NCI-H748 (cell line): ENCODE measurements around the gene METTL25B.

Experiments
- DNase-seq: peaks from one replicate; lab custom pipeline; 2025; ENCODE audit not compliant: unreplicated experiment; lab: John Stamatoyannopoulos, UW

Gene METTL25B

DNA sequence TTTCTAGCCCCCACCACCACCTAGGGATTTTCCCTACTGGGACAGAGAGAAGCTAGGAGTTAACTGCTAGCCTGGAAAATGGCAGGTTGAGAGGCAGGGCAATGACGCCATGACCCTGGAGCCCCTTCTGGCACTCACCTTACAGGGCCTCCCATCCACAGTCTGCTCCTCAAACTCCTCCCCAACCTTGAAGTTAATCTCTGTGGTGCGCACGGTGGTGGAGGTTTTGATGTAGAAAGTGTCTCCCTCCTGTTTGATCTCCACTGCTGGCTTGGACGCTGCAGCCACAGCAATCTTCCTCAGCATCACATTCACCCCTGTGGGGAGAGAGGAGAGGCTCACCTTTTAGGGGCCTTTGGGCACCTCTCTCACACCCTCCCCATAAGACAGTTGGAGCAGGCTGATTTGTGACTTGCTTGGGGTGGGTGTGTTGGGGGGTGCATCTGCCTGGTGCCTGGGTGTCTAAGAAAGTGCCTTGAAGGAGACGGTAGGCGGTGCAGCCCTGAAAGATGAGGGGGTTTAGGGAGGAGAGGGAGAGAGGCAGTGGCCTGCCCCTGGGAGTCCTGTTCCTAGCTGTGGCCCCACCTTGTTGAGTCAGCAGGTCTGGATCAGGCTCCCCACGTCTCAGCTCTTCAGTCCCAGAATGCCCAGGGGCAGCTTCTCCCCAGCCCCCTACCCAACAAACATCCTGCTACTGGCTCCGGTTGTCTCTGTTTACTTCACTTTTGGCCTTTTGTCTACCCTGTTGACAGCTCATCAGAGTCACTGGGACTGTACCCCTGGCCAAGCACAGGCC lies 27.3 kb upstream of the METTL25B start:
- no peak for DNase-seq

DNA sequence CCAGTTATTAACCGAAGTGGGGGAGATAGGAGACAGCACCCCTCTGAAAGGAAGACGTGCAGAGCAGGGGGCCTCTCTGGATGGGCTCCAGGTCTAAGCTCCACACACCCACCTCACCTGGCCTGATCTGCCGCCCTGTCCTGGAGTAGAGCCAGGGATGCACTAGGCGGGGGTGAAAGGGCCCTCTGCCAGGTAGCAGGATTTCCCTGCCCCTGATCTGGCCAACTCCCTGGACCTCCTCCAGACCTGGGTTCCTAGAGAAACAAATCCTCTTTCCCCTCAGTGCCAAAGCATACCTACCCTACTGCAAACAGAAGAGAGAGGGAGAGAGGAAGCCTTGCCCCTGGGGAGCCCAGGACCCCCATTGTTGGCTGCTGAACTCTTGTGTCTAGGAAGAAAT lies 24.9 kb upstream of the METTL25B start:
- no peak for DNase-seq

DNA sequence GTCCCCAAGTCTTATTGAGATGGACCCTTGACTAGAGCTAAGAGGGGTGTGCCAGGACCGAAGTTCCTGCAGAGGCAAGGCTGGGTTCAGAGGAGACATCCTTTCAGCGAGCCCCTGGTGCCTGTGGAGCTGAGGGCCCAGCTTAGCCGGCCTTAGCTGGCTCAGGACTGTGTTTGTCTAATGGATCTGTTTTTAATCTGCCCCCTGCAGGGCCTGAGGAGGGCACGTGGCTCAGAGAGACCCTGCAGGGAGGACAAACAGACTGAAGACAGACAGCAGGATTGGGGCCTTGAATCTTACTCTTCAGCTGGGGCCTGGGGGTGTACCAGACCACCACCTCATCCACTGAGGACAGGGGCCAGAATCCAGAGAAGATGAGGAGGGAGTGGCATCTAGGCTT lies 24.5 kb upstream of the METTL25B start:
- no peak for DNase-seq

DNA sequence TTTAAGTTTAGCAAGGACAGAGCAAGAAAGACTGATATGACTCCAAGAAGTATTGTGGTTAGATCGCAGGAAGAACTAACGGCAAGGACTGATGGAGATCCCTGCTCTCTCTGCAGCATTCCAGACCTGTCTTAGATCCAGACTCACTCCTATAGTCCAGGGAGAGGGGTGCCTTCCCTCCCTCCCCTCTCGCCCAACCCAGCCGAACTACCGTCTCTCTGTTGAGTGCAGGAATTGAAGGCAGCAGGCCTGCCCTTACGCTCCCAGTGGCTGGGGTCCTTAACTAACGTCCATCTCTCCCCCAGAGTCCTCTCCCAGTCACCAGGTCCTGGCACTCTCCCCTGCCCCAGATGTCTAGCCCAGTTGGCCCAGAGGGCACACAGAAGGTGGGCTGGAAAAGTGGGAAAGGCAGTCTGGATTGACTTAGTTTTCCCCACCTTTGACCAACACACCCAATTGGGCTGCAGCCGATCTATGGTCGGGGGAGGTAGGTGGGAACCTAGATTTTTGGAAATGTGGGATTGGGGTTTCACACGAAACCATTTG lies 24.0 kb upstream of the METTL25B start:
- DNase-seq, result no peak

DNA sequence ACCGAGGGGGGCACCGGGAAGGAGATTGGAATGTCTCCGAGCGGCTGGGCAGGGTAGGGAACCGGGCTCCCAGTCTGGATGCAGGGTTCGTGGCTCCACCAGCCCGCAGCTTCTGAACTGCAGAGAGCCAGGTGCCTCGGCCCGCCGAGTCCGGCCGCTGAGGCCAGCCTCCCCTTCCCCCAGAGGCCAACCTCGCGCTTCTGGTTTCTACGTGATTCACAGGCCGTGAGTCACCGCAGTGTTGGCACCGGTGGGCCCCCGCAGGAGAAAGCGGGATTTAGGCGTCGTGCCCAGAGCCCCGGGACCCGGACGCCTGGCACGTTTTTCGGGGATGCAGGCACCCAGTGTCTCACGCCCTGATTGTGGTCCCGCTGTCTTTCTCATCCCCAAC lies 23.3 kb upstream of the METTL25B start:
- peak; percentile 36 for DNase-seq

DNA sequence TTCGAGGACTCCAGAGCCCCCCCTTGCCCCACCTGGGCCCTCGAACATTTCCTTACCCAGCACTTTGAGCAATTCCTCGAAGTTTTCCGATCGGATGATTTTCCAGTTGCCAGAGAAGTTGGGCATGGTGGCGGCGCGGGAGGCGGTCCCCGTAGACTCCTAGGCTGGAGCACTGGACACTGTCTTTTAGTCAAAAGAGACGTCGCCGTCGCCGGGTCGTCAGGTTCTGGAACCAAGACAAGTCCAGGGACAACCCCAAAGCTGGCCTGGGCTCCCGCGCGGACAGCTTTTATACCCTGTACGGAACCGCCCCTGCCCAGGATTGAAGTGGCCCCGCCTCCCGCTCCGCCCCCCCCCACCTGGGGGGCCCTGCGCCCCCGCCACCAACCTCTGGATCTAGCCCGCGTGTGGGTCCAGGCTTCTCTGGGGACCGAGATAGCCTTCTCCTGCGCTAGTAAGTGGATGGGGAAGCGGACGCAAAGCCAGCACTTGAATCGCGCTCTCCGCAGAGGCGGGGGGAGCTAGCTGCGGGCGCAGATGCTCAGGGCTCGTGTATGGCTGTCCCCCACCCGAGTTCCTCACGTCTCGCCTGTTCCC lies 22.9 kb upstream of the METTL25B start, which contains the start of gene CRABP2:
TSS of gene CRABP2 (minus strand) at position 263 of the 597 bp plus-strand sequence. CDS start at position 126, 137 bp downstream.
- peak; percentile 62 for DNase-seq

DNA sequence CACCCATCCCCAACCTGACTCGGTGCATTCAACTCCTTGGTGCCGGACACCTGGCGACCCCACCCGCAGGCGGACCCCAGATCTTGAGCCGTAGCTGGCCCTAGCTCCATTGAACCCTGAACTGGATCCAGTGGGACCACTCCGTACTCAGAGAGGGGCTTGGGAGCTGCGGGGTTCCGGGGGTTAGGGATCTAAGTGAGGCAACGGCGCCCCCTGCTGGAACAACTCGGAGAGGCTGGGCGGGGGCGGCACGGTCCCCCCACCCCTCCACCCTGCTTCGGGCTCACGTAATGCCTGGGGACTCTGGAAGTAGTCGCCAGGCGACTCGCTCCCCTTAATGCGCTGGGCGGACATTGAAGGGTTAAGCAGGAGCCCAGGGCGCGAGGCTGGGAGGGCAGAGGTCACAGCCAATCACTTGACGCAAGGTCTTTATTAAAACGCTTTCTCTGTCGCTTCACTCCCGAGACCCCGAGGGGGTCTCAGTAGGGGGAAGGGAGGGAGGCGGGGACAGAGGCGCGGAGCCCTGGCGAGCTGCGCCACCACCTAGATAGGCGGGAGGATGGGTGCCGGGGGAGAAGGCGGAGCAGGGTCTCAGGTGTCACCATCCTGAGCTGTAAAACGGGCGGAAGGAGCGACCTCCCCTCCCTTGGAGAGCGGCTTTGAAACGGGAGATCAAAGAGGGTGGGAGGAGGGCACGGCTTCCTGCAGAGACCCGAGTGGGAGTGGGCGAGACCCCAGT lies 22.2 kb upstream of the METTL25B start:
- peak; percentile 71 for DNase-seq

DNA sequence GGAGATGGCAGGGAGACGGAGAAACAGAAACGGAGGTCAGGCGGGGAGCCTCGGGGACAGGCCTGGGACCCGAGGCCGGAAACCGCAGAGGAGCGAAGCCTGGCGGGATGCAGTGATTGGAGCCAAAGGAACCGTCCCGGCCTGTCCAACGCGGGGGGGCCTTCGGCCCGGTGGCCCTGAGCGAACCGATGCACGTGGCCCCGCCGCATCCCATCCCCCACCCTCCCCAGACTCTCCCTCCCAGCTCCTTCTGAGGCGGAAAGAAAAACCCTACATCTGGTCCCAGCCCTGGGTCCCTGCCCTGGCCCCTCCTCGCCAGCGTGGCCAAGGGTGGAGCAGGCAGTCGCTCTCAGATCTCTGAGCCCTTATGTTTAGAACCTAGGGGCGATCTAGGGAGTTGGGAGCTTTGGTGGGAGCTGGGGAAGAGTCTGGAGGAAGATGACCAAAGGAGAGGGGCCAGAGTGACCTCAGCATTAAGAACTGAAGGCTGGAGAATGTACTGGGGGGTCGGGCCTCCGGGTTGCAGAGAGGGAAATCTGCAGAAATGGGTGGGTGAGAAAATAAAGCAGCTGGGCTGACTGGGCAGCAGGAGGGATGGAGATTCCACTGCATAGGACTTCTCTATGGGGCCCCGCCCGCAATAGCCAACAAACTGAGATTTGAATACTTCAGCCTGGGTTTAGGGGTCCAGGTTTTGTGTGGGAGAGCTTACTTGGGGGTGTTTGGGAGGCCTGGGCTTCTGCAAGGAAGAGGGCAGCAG lies 21.4 kb upstream of the METTL25B start:
- peak; percentile 46 for DNase-seq

DNA sequence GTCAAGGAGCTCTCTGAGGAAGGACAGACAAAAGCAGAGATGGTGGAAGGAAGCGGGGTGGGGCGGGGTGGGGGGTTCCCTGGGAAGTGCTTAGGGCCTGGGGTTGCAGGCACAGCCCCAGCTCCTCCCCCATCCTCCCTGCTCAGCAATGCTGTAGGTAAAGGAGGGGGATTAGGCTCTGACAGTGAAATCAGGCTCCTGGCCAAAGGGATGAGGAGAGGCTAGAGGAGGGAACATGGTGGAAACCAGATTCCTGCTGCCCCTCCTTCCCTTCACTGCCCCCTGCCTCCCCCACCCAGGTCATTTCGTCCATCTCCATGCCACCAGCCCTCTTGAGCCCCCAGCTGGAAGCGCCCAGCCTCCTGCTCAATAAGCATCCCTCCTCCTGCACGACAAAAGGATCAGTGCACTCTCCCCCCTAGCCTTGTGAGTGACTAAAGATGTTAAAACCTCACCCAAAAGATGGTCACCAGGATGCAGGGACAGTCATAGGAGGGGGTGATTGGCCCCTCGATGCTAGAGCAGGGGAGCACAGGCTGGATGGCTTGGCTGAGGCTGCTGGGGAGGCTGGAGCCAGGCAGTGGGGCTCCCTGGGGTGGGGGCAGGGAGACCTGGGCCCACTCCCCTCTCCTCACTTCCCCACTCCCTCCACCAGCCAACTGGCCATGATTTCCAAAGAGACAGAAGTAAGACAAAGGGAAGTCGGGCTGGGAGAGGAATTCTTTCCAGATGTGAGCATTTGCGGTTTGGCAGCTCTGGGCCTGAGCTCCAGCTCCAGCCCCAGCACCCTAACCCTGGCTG lies 20.7 kb upstream of the METTL25B start:
- no peak for DNase-seq

DNA sequence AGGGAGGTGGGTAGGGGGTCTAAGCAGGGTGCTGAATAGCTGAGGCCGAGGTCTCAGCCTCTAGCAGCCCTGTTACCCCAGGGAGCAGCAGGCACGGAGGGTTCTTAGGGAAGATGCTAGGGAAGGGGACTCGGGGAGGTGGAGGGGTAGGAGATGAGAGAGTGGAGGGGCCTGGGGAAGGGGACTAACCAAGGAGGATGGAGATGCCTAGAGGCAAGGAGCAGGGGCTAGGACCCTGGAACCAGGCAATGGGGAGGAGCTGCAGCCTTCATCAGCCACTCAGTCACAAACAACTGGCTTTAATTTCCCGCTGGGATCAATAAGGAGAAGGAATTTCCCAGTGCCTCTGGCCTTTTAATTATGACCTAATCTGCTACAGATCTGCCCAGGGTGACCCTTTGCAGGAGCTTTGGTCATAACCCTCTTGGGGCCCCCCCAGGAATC lies 20.0 kb upstream of the METTL25B start:
- no peak for DNase-seq

DNA sequence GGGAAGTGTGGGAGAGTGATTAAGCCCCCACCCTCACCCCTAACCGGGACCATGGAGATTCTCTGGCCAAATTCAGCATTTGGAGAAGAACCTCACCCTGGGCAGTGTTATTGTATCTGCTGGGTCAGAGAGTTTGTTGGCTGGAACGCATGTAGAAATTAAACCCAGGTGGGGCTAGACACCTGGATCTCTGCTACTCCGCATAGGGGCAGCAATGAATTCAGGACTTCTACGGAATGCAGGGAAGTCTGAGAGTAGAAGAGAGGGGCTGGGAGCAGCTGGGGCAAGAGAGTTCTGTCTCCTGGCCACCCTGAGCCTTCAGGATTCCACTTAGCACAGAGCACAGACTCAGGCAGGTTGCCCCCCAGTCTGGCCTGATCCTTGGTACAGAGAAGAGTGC lies 19.2 kb upstream of the METTL25B start:
- DNase-seq, result no peak

DNA sequence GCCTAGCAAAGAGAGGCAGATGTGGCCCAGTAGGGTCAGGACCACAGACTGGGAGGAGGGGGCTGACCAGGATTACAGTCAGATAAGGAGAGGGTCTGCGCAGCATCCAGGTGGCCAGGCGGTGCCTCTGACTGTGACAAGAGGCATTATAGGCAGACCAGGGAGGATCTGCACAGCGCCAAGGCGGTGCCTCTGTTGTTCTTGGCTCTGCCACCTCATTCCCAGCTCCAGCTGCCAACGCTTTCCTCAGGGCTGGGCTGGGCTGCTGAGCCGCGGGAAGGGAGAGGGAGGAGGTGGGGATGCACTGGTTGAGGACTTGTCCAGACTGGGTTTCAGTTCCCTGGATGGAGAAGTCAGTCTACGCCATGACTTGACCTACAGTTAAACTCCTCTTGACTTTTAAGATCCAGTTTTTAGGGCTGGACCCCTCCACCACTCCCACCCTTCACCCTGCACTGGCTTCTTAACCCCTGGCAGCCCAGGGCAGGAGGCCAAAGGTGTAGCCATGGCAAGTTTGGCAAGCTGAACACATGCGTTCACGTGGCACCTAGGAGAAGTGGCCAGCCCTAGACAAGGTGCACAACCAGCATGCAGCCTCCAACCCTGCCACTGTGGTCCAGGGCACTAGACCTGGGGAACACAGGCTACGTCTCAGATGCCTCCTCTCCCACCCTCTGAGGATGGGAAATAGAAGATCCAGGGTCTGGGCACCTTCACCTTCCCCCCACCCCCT lies 18.3 kb upstream of the METTL25B start:
- DNase-seq, result peak; percentile 26

DNA sequence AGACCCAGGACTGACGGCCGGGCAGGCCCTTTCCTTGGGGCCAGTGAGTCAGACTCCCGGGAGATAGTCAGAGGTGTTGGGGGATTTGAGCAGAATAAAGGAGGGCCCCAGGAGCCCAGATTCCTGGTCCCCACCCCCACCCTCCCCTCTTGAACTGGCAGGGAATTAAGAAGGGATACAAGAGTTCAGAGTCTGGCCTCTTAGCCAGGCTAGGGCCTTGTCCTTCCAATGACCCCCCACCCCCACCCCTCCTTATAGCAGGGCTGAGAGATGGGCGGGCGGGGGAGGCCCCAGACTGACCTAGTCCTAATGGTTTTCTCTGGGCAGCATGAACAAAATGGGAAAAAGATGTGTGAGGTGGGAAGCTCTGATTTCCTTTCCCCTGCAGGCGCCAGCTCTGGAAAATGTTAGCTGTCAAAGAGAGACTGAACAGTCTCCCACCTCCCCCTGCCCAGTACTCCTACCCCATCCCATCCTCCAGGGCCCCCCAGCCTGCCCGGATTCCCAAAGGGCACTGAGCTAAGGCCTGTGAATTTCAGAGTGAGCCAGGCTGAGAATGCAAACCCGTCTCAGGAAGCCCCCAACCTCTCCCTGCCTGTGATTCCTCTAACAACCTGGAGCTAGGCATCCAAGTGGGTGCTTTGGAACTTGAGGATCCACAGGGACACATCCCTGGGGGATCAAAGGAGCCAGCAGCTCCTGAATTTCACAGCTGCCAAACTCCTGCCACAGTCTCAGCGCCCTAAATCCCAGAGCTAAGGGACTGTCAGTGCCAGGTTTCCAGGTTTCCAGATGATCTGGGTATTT lies 17.1 kb upstream of the METTL25B start:
- no peak for DNase-seq

DNA sequence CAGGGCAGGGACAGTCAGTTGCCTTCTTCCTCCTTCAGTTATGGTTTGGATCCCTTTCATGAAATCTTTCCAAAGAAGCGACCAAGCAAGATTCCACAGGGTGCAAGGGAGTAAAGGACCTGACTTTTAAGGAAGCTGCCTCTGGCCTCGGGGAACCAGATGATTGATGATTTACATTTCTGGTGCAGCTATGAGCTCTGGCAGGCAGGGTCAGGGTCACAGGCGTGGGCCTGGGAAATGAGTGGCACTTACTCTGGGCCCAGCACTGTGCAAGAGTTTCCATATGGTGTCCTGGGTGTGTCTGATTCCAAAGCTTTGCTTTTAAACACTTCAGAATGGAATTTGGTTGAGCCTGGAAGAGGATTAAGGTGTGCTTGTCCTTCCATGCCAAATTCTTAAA lies 15.6 kb upstream of the METTL25B start:
- DNase-seq, result no peak

DNA sequence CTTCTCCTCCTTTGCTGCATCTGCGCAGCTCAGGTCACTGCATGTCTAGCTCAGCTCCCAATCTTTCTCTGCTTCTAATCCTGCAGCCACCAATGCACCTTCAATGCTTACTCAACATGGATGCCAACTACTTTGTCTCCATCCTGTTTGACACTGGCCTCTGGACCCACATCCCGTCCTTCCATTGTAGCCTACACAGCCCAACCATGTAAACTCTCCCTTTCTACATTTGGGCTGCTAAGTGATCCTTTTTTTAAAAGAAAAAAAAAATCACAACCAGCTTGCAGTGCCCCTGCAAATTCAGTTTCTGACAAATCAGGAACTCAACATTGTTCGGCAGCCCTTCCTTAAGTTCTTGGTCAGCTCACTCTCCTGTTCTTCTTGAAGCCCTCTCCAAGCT lies 13.4 kb upstream of the METTL25B start:
- DNase-seq, result no peak

DNA sequence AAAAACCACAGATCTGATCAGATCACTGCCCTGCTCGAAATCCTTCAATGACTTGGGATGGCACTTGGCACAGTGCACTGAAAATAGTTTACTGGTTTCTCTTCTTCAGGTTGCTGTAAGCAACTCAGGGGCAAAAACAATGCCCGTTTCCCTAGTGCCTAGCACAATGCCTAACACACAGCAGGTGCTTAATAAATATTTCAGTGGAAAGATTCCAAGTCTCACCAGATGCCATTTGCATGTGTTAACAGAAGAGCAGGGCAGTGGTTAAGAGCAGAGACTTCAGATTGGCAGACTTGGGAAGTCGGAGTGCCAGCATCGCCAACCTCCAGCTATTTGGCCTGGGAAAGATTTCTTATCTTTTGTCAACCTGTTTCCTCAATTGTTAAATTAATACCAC lies 10.9 kb upstream of the METTL25B start:
- DNase-seq, result no peak

DNA sequence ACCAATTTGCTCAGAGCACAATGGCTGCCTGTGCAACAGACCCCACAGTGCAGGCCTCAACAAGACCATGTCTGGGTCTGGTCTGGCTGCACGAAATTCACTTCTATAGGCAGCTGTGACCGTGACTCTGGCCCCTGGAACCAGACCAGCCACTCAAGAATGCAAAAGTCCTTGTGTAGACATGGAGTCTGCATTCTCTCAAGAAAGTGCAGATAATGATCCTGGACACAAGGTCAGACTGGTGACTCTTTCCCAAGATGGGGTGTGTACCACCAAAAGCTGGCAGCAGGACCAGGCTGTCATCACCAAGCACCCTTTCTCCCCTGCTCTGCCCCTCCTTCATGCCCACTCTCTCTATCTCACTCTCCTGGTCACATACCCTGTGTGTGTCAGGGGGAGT lies 7.1 kb upstream of the METTL25B start:
- no peak for DNase-seq

DNA sequence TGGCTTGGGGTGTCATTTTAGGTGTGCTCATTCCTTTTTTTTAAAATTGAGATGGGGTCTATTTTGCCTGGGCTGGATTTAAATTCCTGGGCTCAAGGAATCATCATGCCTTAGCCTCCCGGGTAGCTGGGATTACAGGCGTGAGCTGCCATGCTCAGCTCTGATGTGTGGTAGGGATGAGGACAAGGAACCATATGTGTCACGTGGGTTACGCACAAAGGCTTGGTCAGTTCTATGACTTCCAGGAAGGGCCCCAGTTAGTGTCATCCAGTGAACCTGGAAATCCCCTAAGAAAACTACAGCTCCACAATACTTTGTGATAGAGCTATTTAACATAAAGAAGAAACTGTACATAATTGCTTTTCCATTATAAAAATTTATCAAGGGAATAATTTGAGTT lies 6.7 kb upstream of the METTL25B start:
- no peak for DNase-seq
